H1 (cell line): ENCODE results near the gene EEIG1. TPM values are rescaled to one million over a fixed set of nuclear protein-coding genes. Genes with fewer than 3 reads are reported as not detected.

Source experiments
- MAX ChIP-seq: IDR thresholded peaks from 2 replicates; pipeline ENCODE4 v1.6.1; 2012; ENCODE audit warnings: inconsistent platforms
- NANOG ChIP-seq: IDR thresholded peaks from 2 replicates; pipeline ENCODE4 v1.6.1; 2011; ENCODE audit warnings: low read length, low read depth, mild to moderate bottlenecking, inconsistent platforms; ENCODE audit not compliant: insufficient read depth, poor library complexity, severe bottlenecking
- SP2 ChIP-seq: IDR thresholded peaks from 2 replicates; pipeline ENCODE4 v1.6.1; 2012; ENCODE audit warnings: mild to moderate bottlenecking, low read length, inconsistent platforms
- YY1 ChIP-seq: IDR thresholded peaks from 2 replicates; pipeline ENCODE4 v1.6.1; 2011; ENCODE audit warnings: low read depth, mild to moderate bottlenecking, low read length
- polyA plus RNA-seq, 7 experiments: library from polyadenylated mRNA; depleted of rRNA in 3 of 7; stranded (reverse) in 5 of 7; unstranded in 2 of 7; fragments of >200 nt in 5 of 7; fragments of 200-250 nt in 2 of 7; gene quantifications; 1 replicate in 5 of 7; 2 replicates in 1 of 7; 4 replicates in 1 of 7; pipeline versions ENCODE4 v1.2.1 to v1.2.3, GENCODE V29; 2011 to 2013; ENCODE audit warnings: missing spikeins in 2 of 7, mixed read lengths in 2 of 7
- total RNA-seq: library from RNA; stranded (reverse); fragmentation: NEBNext Ultra II Directional; extraction: Animal tissue kit (Norgen Biotek cat#: 25700); gene quantifications from 2 replicates; pipeline ENCODE4 v1.2.1, GENCODE V29; 2021

EEIG1 gene
- total and polyA plus RNA-seq, 2 of the 8 experiments (the other 6 are each of a cell fraction or from before 2014, with no cell fraction given) = 29.8 to 50.8 TPM

- TF ChIP-seq MAX (no peak), NANOG (no peak), YY1 (no peak), SP2 (no peak)
- TF ChIP-seq, all 59 proteins: peak for 2
These were observed 19.1 kb downstream of the EEIG1 start (continued) for GRCh38 chr9:127961613-127962155.
